HUES64 (cell line): ENCODE data around the gene ZNF526. TPM values are rescaled to one million over a fixed set of nuclear protein-coding genes. Genes with fewer than 3 reads are reported as not detected.

ENCODE experiments used
- H3K27ac ChIP-seq: 2 replicates; pipeline ENCODE4 v1.7.0; 2013; ENCODE audit warnings: low read depth, low read length, inconsistent platforms
- H3K27me3 ChIP-seq: 2 replicates; pipeline ENCODE4 v1.6.1; 2013; ENCODE audit warnings: mild to moderate bottlenecking, low read length; ENCODE audit not compliant: insufficient read depth
- H3K36me3 ChIP-seq: 2 replicates; pipeline ENCODE4 v1.6.1; 2013; ENCODE audit warnings: mild to moderate bottlenecking, low read length; ENCODE audit not compliant: insufficient read depth
- H3K4me1 ChIP-seq: 2 replicates; pipeline ENCODE4 v1.6.1; 2013; ENCODE audit warnings: mild to moderate bottlenecking, low read length, moderate library complexity; ENCODE audit not compliant: insufficient read depth
- H3K4me3 ChIP-seq: 2 replicates; pipeline ENCODE4 v1.5.1; 2013; ENCODE audit warnings: mild to moderate bottlenecking, low read length, moderate library complexity
- H3K9ac ChIP-seq: 2 replicates; pipeline ENCODE4 v1.6.1; 2013; ENCODE audit warnings: mild to moderate bottlenecking, low read depth, low read length
- H3K9me3 ChIP-seq: 2 replicates; pipeline ENCODE4 v1.6.1; 2013; ENCODE audit warnings: low read depth, low read length; ENCODE audit not compliant: insufficient read depth
- WGBS: fragments of 150-250, 120-280 bp; methylation state at CpG from one replicate; pipeline ENCODE4 v1.1.7; 2013; ENCODE audit warnings: missing lambda C conversion rate; 5-methylcytosine and 5-hydroxymethylcytosine counted together
- polyA plus RNA-seq, 2 experiments: library from polyadenylated mRNA; stranded (reverse); fragments of 50-300 nt; gene quantifications; one replicate each; pipeline ENCODE4 v1.2.3, GENCODE V29; 2013

The ZNF526 gene
- polyA plus RNA-seq (2013, experiment 1 of 2) = 8.5 TPM
- 9.6 TPM for polyA plus RNA-seq (2013, experiment 2 of 2)

DNA sequence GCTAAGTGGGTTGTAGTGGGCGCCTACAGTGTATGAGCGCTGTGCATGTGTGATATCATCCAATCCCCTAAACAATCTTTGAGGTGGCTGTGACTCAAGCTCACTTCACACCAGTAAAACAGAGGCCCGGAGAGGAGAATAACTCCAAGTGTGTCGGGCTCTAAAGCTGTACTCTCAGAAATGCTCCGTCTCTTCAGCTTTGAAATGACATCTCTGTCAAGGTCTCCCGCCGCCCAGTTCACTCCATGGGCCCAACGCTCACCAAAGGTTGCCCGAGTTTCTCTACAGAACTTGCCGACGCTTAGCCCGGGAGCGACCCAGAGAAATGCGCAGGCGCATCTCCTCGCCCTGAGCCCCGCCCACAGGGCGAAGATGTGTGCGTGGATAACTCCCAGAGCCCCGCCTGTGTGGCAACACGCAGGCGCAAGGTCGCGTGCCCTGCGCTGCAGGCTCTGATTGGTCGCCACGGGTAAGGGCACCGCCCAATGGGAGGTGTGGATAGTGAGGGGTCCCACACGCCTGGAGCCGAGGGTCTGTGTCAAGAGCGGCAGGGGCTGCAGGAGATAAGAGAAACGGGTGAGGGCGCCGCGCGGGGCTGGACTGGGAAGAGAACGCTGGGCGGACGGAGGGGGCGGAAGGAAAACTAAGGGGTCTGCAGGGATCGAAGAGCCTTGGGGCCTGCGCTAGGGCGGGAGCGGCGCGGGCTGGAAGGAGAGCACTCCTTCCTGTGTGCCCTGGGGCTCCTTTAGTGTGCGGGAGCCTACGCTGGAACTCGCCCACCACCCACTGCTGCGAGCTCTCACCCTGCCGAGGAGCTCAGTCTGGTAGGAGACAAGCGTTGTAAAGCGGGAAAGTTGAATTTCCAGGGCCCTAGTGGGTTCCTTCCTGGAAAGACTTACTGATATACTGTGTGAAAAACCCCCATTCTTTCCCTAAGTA is at the start of gene ZNF526:
ZNF526 (plus strand) TSS at position 501 of the 939 bp plus-strand sequence. CDS start 4,092 bp downstream, outside the sequence.
- peaks cover 12% of the 10 kb centered on the region for H3K4me1 ChIP-seq
- peak within 1 kb of the TSS; percentile 88 for H3K4me3 ChIP-seq
- peak within 1 kb of the TSS; percentile 83 for H3K9ac ChIP-seq
- H3K27me3 ChIP-seq = no peaks in the 10 kb centered on the region
- H3K9me3 ChIP-seq = no peaks in the 10 kb centered on the region
- H3K36me3 ChIP-seq = peaks cover 25% of the 10 kb centered on the region
- 3% methylated on average over 53 of the region's 53 CpGs for WGBS
- H3K27ac ChIP-seq = peak within 1 kb of the TSS; percentile 76

DNA sequence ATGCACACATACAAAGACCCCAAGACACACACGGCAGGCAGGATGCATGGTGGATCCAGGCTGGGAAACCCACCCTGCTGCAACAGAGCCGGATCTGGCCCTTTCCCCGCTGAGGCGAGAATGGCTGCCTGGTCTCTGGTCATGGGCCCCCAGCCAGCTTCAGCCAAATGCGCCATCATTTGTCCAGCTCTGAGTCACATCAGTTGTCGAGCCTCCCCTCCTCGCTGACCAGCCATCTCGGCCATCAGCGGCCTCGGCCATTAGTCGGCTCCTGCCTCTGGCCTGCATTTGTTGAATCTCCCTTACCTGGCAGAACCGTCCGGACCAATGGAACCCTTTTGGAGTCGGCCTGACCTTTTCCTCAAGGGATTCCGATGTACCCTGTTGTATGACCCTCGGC is 49.4 kb upstream of the ZNF526 start:
- Histone ChIP-seq H3K27me3 (peaks cover 25% of the 10 kb centered on the region), H3K9ac (no peak overlapping the region), H3K27ac (no peak overlapping the region), H3K9me3 (no peaks in the 10 kb centered on the region), H3K36me3 (no peaks in the 10 kb centered on the region), H3K4me3 (no peak overlapping the region), H3K4me1 (peaks cover 6% of the 10 kb centered on the region; the same call in 1 of the 2 replicates)
- 93% methylated on average over 16 of the region's 16 CpGs for WGBS

- Histone ChIP-seq H3K4me3 (no peak overlapping the region), H3K9ac (no peak overlapping the region), H3K4me1 (peaks cover 6% of the 10 kb centered on the region; the same call in 1 of the 2 replicates), H3K27me3 (peaks cover 39% of the 10 kb centered on the region), H3K36me3 (no peaks in the 10 kb centered on the region), H3K9me3 (no peaks in the 10 kb centered on the region), H3K27ac (no peak overlapping the region)
- 93% methylated on average over 7 of the region's 7 CpGs for WGBS
Observed at GRCh38 chr19:42172261-42172660, 47.9 kb upstream of the ZNF526 start.

- H3K4me3 ChIP-seq = no peak overlapping the region
- peaks cover 53% of the 10 kb centered on the region for H3K27me3 ChIP-seq
- WGBS = 91% methylated on average over 5 of the region's 5 CpGs
- H3K4me1 ChIP-seq = peaks cover 6% of the 10 kb centered on the region; the same call in 1 of the 2 replicates
- no peaks in the 10 kb centered on the region for H3K36me3 ChIP-seq
- H3K9me3 ChIP-seq = no peaks in the 10 kb centered on the region
- no peak overlapping the region for H3K9ac ChIP-seq
- H3K27ac ChIP-seq = no peak overlapping the region
Observed at GRCh38 chr19:42173695-42174094, 46.4 kb upstream of the ZNF526 start.

- Histone ChIP-seq H3K4me3 (no peak overlapping the region), H3K4me1 (peaks cover 6% of the 10 kb centered on the region; the same call in 1 of the 2 replicates), H3K27me3 (peaks cover 58% of the 10 kb centered on the region), H3K27ac (no peak overlapping the region), H3K9me3 (no peaks in the 10 kb centered on the region), H3K36me3 (no peaks in the 10 kb centered on the region), H3K9ac (no peak overlapping the region)
- 95% methylated on average over 11 of the region's 11 CpGs for WGBS
Observed at GRCh38 chr19:42174188-42174587, 45.9 kb upstream of the ZNF526 start.

GRCh38 chr19:42174958-42175734 is 45.0 kb upstream of the ZNF526 start:
- H3K9me3 ChIP-seq = no peaks in the 10 kb centered on the region
- H3K27me3 ChIP-seq = peaks cover 68% of the 10 kb centered on the region
- H3K9ac ChIP-seq = no peak overlapping the region
- H3K4me1 ChIP-seq = peaks cover 6% of the 10 kb centered on the region; the same call in 1 of the 2 replicates
- no peak overlapping the region for H3K27ac ChIP-seq
- peak overlapping the region; percentile 47; the same call in 1 of the 2 replicates for H3K4me3 ChIP-seq
- WGBS = 34% methylated on average over 6 of the region's 6 CpGs
- no peaks in the 10 kb centered on the region for H3K36me3 ChIP-seq

GRCh38 chr19:42175952-42176648 is 44.0 kb upstream of the ZNF526 start:
- H3K4me3 ChIP-seq = peak overlapping the region; percentile 47
- H3K9me3 ChIP-seq = no peaks in the 10 kb centered on the region
- 3% methylated on average over 32 of the region's 34 CpGs for WGBS
- H3K9ac ChIP-seq = no peak overlapping the region; the same call in 1 of the 2 replicates
- peaks cover 78% of the 10 kb centered on the region for H3K27me3 ChIP-seq
- no peaks in the 10 kb centered on the region for H3K36me3 ChIP-seq
- peaks cover 6% of the 10 kb centered on the region; the same call in 1 of the 2 replicates for H3K4me1 ChIP-seq
- no peak overlapping the region for H3K27ac ChIP-seq

DNA sequence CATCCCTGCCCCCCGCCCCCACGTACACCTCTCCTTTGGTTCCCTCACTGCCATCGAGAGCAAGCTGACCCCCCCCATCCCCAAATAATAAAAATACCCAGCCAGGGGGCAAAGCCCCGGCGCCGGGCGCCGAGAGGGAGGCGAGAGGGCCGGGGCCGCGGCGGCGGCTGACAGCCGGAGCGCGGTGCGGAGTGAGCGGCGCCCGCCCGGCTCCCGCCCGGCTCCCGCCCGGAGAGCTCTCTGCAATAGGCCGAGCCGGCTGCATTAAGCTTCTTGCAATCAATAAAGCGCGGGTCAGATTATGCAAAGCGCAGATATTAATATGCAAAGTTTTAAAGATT is 43.5 kb upstream of the ZNF526 start:
- under 1% methylated on average over 31 of the region's 31 CpGs for WGBS
- H3K27me3 ChIP-seq = peaks cover 79% of the 10 kb centered on the region
- H3K4me3 ChIP-seq = peak overlapping the region; percentile 47
- H3K4me1 ChIP-seq = peaks cover 6% of the 10 kb centered on the region; the same call in 1 of the 2 replicates
- no peaks in the 10 kb centered on the region for H3K36me3 ChIP-seq
- H3K27ac ChIP-seq = no peak overlapping the region
- H3K9ac ChIP-seq = no peak overlapping the region
- no peaks in the 10 kb centered on the region for H3K9me3 ChIP-seq

GRCh38 chr19:42176990-42177685 is 43.0 kb upstream of the ZNF526 start:
- Histone ChIP-seq H3K27ac (no peak overlapping the region), H3K4me3 (peak overlapping the region; percentile 47), H3K9ac (no peak overlapping the region), H3K27me3 (peaks cover 81% of the 10 kb centered on the region), H3K9me3 (no peaks in the 10 kb centered on the region), H3K36me3 (no peaks in the 10 kb centered on the region), H3K4me1 (peaks cover 6% of the 10 kb centered on the region; the same call in 1 of the 2 replicates)
- WGBS = 2% methylated on average over 66 of the region's 66 CpGs

DNA sequence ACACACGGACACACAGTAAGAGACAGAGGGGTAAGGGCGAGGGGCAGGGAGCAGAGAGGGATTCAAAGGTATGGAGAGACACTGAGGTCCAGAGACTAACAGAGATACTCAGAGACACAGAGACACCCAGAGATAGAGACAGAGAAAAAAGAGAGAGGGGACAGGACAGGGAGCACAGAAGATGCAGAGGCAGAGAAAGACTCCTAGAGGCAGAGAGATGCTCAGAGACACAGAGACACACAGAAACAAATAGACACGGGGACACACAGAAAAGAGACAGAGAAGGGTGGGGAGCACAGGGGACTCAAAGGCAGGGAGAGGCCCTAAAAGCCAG is 42.5 kb upstream of the ZNF526 start:
- Histone ChIP-seq H3K9ac (no peak overlapping the region), H3K36me3 (no peaks in the 10 kb centered on the region), H3K9me3 (no peaks in the 10 kb centered on the region), H3K4me3 (peak overlapping the region; percentile 47; the same call in 1 of the 2 replicates), H3K27ac (no peak overlapping the region), H3K4me1 (peaks cover 6% of the 10 kb centered on the region; the same call in 1 of the 2 replicates), H3K27me3 (peaks cover 87% of the 10 kb centered on the region)
- WGBS = 50% methylated on average over 3 of the region's 3 CpGs
